GM12891 (cell line): ENCODE results near the gene ALDH3A2.

ENCODE experiments used
- POLR2A ChIP-seq: IDR thresholded peaks from 2 replicates; pipeline ENCODE4 v1.6.1; 2011; ENCODE audit warnings: low read depth, low read length, control low read depth
- POLR2AphosphoS5 ChIP-seq: IDR thresholded peaks from 2 replicates; pipeline ENCODE4 v1.6.1; 2011; ENCODE audit warnings: low read depth, low read length, control low read depth
- TAF1 ChIP-seq: IDR thresholded peaks from 2 replicates; pipeline ENCODE4 v1.6.1; 2011; ENCODE audit warnings: low read depth, low read length, control low read depth

GRCh38 chr17:19645734-19646201 is 2.8 kb upstream of the ALDH3A2 start:
- TF ChIP-seq POLR2A (no peak), TAF1 (no peak), POLR2AphosphoS5 (no peak)
